GM12891 (cell line): Measurements from ENCODE around the gene COL6A3.

Source experiments
- POLR2A ChIP-seq: IDR thresholded peaks from 2 replicates; pipeline ENCODE4 v1.6.1; 2011; ENCODE audit warnings: low read depth, low read length, control low read depth
- POLR2AphosphoS5 ChIP-seq: IDR thresholded peaks from 2 replicates; pipeline ENCODE4 v1.6.1; 2011; ENCODE audit warnings: low read depth, low read length, control low read depth
- SPI1 ChIP-seq: IDR thresholded peaks from 2 replicates; pipeline ENCODE4 v1.6.1; 2011; ENCODE audit warnings: low read depth, low read length, control low read depth
- TAF1 ChIP-seq: IDR thresholded peaks from 2 replicates; pipeline ENCODE4 v1.6.1; 2011; ENCODE audit warnings: low read depth, low read length, control low read depth

DNA sequence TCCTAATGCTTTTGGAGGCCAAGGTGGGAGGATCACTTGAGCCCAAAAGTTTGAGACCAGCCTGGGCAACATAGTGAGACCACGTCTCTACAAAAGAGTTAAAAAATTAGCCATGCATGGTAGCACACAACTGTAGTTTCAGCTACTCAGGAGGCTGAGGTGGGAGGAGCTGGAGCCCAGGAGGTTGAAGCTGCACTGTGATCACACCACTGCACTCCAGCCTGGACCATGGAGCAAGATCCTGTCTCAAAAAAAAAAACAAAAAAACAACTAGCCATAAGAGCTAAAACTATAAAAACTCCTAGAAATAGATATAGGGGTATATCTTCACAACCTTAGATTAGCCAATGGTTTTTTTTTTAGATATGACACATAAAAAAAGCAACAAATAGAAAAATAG, 16.9 kb upstream of the COL6A3 start:
- TF ChIP-seq POLR2A, result no peak
- TF ChIP-seq TAF1, result no peak
- no peak for TF ChIP-seq POLR2AphosphoS5
- no peak for TF ChIP-seq SPI1
